K562 (cell line): Measurements from ENCODE around the gene OSBP2. TPM values are rescaled to one million over a fixed set of nuclear protein-coding genes. Genes with fewer than 3 reads are reported as not detected.
A peak's percentile ranks its signal among the peaks of the same experiment; 100 is the strongest.

Experiments used
- ATAC-seq: fragments of 200-7000 bp; cut with Tn5 transposase; 3 replicates; pipeline ENCODE4 v1.9.1; 2020; ENCODE audit warnings: moderate library complexity
- BruUV-seq: library from RNA; stranded (reverse); fragments of 400-500 nt; replicated peaks from 2 replicates; lab custom pipeline; 2021; lab: Mats Ljungman, UMichigan
- CTCF ChIA-PET: fragments of 300-600 bp; formaldehyde crosslinking; extraction: SDS; loops from one replicate; lab custom pipeline; 2021; ENCODE audit warnings: low intra/inter-chr PET ratio; lab: Yijun Ruan, JAX
- POLR2A ChIA-PET: fragments of 300-600, 350-650 bp; sonication (Branson Sonifier 250); formaldehyde crosslinking; extraction: SDS; loops from one replicate; lab custom pipeline; 2021; ENCODE audit warnings: antibody characterized with exemption, inconsistent platforms; lab: Yijun Ruan, JAX
- DNase-seq, 4 experiments: peaks; one replicate each; pipeline versions ENCODE4 v3.0.0 to v3.0.0-alpha.2; 2011 to 2018; ENCODE audit warnings: low spot score in 3 of 4, mixed read lengths in 3 of 4; ENCODE audit errors: extremely low read depth in 1 of 4
- FAIRE-seq: peaks from 2 replicates; lab custom pipeline; 2011; peaks lifted over from hg19 to GRCh38; lab: Jason Lieb, UNC
- H2AFZ ChIP-seq: 2 replicates; pipeline ENCODE4 v1.6.0; 2011; ENCODE audit warnings: low read depth, low read length, control low read depth, inconsistent platforms
- H3K27ac ChIP-seq: fragments of 200-600 bp; 3 replicates; pipeline ENCODE4 v1.8.0; 2011; ENCODE audit warnings: low read depth, mild to moderate bottlenecking, control low read depth, inconsistent platforms, low read length, moderate library complexity, mixed read lengths; ENCODE audit errors: extremely low read depth
- H3K27me3 ChIP-seq, 2 experiments: fragments of 300-600 bp in 1 of 2; 2 replicates in 1 of 2; 3 replicates in 1 of 2; pipeline versions ENCODE4 v1.6.0 to v1.8.0; 2011; ENCODE audit warnings: inconsistent platforms in 2 of 2, low read length in 2 of 2, mild to moderate bottlenecking in 1 of 2, mixed read lengths in 1 of 2, moderate library complexity in 1 of 2; ENCODE audit not compliant: control insufficient read depth in 2 of 2, insufficient read depth in 2 of 2
- H3K36me3 ChIP-seq: fragments of 300-600 bp; 3 replicates; pipeline ENCODE4 v1.8.0; 2011; ENCODE audit warnings: mild to moderate bottlenecking, low read length, inconsistent platforms; ENCODE audit not compliant: control insufficient read depth, insufficient read depth
- H3K4me1 ChIP-seq, 2 experiments: fragments of 200-600 bp in 1 of 2; replicated peaks in 1 of 2; 2 replicates in 1 of 2; 3 replicates in 1 of 2; pipeline versions ENCODE4 v1.5.1 to v1.8.0; 2011; ENCODE audit warnings: inconsistent platforms in 2 of 2, low read length in 2 of 2, mild to moderate bottlenecking in 1 of 2, mixed read lengths in 1 of 2, moderate library complexity in 1 of 2; ENCODE audit not compliant: control insufficient read depth in 2 of 2, insufficient read depth in 2 of 2
- H3K4me2 ChIP-seq: 2 replicates; pipeline ENCODE4 v1.6.1; 2011; ENCODE audit warnings: low read length, control low read depth, inconsistent platforms, mixed read lengths; ENCODE audit not compliant: insufficient read depth
- H3K4me3 ChIP-seq: fragments of 200-600 bp; sonication (generic), shearing (Covaris generic); 2 replicates; pipeline ENCODE4 v1.5.1; 2016; ENCODE audit warnings: control low read depth, inconsistent platforms
- H3K79me2 ChIP-seq: fragments of 200-600 bp; 3 replicates; pipeline ENCODE4 v1.8.0; 2011; ENCODE audit warnings: low read length, inconsistent platforms; ENCODE audit not compliant: control insufficient read depth, insufficient read depth
- H3K9ac ChIP-seq, 2 experiments: 2 replicates each; pipeline versions ENCODE4 v1.6.0 to v1.6.1; 2011; ENCODE audit warnings: low read depth in 2 of 2, low read length in 2 of 2, control low read depth in 1 of 2, inconsistent platforms in 1 of 2, mild to moderate bottlenecking in 1 of 2, mixed read lengths in 1 of 2; ENCODE audit not compliant: insufficient read depth in 1 of 2
- H3K9me1 ChIP-seq: one replicate; pipeline ENCODE4 v1.6.0; 2011; ENCODE audit warnings: inconsistent platforms, mild to moderate bottlenecking, low read length, moderate library complexity; ENCODE audit not compliant: control insufficient read depth, insufficient read depth
- H3K9me3 ChIP-seq: replicated peaks from 2 replicates; pipeline ENCODE4 v1.5.1; 2011; ENCODE audit warnings: low read depth, low read length, inconsistent platforms; ENCODE audit not compliant: control insufficient read depth, insufficient read depth
- H4K20me1 ChIP-seq: replicated peaks from 2 replicates; pipeline ENCODE4 v1.6.1; 2011; ENCODE audit warnings: low read length, inconsistent platforms, mixed read lengths; ENCODE audit not compliant: control insufficient read depth, insufficient read depth
- KDM1A ChIP-seq, 2 experiments: fragments of 450-650 bp; IDR thresholded peaks; 2 replicates each; pipeline ENCODE4 v1.6.1; 2016; ENCODE audit warnings: mild to moderate bottlenecking in 2 of 2
- KLF16 ChIP-seq: IDR thresholded peaks from 2 replicates; pipeline ENCODE4 v1.6.1; 2016; ENCODE audit warnings: antibody characterized with exemption
- NR3C1 ChIP-seq: sonication (generic); formaldehyde crosslinking; IDR thresholded peaks from 2 replicates; pipeline ENCODE4 v1.8.1; 2022; ENCODE audit warnings: missing genetic modification reagents
- WGBS: fragments of 100-300 bp; shearing (Covaris generic); methylation state at CpG from one replicate; pipeline ENCODE4 v1.1.6; 2016; ENCODE audit warnings: low coverage, mixed read lengths; ENCODE audit not compliant: insufficient coverage; ENCODE audit errors: missing lambda C conversion rate; 5-methylcytosine and 5-hydroxymethylcytosine counted together
- in situ Hi-C: fragments of 300-500 bp; cut with MboI; formaldehyde crosslinking; loops from 4 replicates; pipeline ENCODE4 v1.15.0; 2018; ENCODE audit warnings: inconsistent platforms, mixed read lengths
- intact Hi-C: fragments of 100-400 bp; cut with micrococcal nuclease; formaldehyde crosslinking; loops from 2 replicates; pipeline ENCODE4 v1.14.2; 2022
- polyA plus RNA-seq, 8 experiments: library from polyadenylated mRNA; depleted of rRNA in 4 of 8; stranded (reverse) in 5 of 8; unstranded in 3 of 8; fragments of >200 nt; fragmentation: Nextera tagmentation in 2 of 8; fragmentation: Illumina TruSeq in 1 of 8; extraction: Ambion mirVana in 2 of 8; extraction: Trizol in 1 of 8; gene quantifications; 2 replicates each; pipeline versions ENCODE4 v1.2.1 to v1.2.3, GENCODE V29; 2011 to 2014; ENCODE audit warnings: inconsistent platforms in 1 of 8, missing spikeins in 1 of 8
- total RNA-seq, 7 experiments: library from RNA; depleted of rRNA in 6 of 7; stranded (reverse); fragments of >200 nt in 6 of 7; fragmentation: Illumina TruSeq in 2 of 7; extraction: Trizol in 2 of 7; gene quantifications; 2 replicates each; pipeline versions ENCODE4 v1.2.1 to v1.2.3, GENCODE V29; 2011 to 2021; ENCODE audit warnings: low replicate concordance in 1 of 7
- TF ChIP-seq, protein P1 (sequence below): sonication (generic); formaldehyde crosslinking; IDR thresholded peaks from 2 replicates; pipeline ENCODE4 v1.8.0; 2022; ENCODE audit warnings: mild to moderate bottlenecking, missing genetic modification reagents
- TF ChIP-seq, protein P2 (sequence below): fragments of 450-650 bp; IDR thresholded peaks from 2 replicates; pipeline ENCODE4 v1.6.1; 2016; ENCODE audit warnings: low read depth

The OSBP2 gene
- total and polyA plus RNA-seq, 9 of the 15 experiments (the other 6 are each of a cell fraction or from before 2014, with no cell fraction given): 0.52 to 29.5 (median 21.6) TPM

DNA sequence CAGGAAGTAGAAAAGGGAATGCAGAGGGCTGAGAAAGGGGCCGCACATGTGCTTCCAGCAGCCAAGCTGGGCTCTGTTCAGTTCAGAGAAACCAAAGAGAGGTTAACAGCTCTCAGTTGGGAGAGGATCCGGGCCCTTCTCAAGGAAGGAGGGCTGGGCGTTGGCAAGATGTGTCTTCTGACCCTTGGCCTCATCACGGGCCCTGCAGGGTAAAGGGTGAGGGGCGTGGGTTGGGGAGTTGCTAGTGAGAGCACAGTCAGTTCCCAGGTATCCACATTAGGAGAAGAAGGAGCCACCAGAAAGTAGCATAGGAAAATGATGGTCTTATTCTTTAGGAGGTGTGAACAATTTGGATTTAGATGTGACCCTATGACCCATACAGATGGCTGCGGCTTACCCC, 73.0 kb downstream of the OSBP2 start:
- intact Hi-C loops: no loop called here
- no peak overlapping the region for H2AFZ ChIP-seq
- no peaks in the 10 kb centered on the region; the same call in 1 of the 2 replicates for H4K20me1 ChIP-seq
- POLR2A ChIA-PET: interaction anchor here (0.6 kb wide), 1 partner anchor 63 kb away, joined by 3 read pairs; no protein-coding TSS in a partner anchor
- ATAC-seq: no peak
- H3K9me1 ChIP-seq: no peaks in the 10 kb centered on the region
- in situ Hi-C loops: loop anchor here (5.0 to 10.0 kb wide), 2 partner anchors 155 to 317 kb away; partner anchors contain the start of gene SMTN
- H3K4me2 ChIP-seq: no peak overlapping the region
- no peaks in the 10 kb centered on the region for H3K79me2 ChIP-seq
- DNase-seq: no peak
- H3K9ac ChIP-seq: no peak overlapping the region
- CTCF ChIA-PET: no interaction called here
- H3K4me1 ChIP-seq: no peaks in the 10 kb centered on the region; a peak in 1 of 5 replicates
- TF ChIP-seq, protein P1, sequence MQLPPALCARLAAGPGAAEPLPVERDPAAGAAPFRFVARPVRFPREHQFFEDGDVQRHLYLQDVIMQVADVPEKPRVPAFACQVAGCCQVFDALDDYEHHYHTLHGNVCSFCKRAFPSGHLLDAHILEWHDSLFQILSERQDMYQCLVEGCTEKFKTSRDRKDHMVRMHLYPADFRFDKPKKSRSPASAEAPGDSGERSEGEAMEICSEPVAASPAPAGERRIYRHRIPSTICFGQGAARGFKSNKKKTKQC (CRISPR knock-in tag): no peak
- TF ChIP-seq NR3C1 (CRISPR knock-in tag) (no peak), KLF16 (no peak), KDM1A (IDR thresholded peaks at IDR 0.05) (peak in 1 of 2 experiments; percentile 14; a peak in 1 of 4 replicates)
- TF ChIP-seq, protein P2, sequence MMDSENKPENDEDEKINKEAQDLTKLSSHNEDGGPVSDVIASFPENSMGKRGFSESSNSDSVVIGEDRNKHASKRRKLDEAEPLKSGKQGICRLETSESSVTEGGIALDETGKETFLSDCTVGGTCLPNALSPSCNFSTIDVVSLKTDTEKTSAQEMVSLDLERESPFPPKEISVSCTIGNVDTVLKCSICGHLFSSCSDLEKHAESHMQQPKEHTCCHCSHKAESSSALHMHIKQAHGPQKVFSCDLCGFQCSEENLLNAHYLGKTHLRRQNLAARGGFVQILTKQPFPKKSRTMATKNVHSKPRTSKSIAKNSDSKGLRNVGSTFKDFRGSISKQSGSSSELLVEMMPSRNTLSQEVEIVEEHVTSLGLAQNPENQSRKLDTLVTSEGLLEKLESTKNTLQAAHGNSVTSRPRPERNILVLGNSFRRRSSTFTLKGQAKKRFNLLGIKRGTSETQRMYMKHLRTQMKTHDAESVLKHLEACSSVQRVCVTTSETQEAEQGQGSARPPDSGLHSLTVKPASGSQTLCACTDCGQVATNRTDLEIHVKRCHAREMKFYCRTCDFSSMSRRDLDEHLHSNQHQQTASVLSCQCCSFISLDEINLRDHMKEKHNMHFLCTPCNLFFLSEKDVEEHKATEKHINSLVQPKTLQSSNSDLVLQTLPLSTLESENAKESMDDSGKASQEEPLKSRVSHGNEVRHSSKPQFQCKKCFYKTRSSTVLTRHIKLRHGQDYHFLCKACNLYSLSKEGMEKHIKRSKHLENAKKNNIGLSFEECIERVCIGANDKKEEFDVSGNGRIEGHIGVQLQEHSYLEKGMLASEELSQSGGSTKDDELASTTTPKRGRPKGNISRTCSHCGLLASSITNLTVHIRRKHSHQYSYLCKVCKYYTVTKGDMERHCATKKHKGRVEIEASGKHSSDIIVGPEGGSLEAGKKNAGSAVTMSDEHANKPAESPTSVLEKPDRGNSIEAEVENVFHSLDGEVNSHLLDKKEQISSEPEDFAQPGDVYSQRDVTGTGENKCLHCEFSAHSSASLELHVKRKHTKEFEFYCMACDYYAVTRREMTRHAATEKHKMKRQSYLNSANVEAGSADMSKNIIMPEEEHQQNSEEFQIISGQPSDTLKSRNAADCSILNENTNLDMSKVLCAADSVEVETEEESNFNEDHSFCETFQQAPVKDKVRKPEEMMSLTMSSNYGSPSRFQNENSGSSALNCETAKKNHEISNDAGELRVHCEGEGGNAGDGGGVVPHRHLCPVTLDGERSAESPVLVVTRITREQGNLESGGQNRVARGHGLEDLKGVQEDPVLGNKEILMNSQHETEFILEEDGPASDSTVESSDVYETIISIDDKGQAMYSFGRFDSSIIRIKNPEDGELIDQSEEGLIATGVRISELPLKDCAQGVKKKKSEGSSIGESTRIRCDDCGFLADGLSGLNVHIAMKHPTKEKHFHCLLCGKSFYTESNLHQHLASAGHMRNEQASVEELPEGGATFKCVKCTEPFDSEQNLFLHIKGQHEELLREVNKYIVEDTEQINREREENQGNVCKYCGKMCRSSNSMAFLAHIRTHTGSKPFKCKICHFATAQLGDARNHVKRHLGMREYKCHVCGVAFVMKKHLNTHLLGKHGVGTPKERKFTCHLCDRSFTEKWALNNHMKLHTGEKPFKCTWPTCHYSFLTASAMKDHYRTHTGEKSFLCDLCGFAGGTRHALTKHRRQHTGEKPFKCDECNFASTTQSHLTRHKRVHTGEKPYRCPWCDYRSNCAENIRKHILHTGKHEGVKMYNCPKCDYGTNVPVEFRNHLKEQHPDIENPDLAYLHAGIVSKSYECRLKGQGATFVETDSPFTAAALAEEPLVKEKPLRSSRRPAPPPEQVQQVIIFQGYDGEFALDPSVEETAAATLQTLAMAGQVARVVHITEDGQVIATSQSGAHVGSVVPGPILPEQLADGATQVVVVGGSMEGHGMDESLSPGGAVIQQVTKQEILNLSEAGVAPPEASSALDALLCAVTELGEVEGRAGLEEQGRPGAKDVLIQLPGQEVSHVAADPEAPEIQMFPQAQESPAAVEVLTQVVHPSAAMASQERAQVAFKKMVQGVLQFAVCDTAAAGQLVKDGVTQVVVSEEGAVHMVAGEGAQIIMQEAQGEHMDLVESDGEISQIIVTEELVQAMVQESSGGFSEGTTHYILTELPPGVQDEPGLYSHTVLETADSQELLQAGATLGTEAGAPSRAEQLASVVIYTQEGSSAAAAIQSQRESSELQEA: no peak
- no peaks in the 10 kb centered on the region for H3K36me3 ChIP-seq
- FAIRE-seq: no peak
- BruUV-seq: no TSS peak
- no peaks in the 10 kb centered on the region for H3K9me3 ChIP-seq
- H3K27me3 ChIP-seq: peaks cover 0 to 22% of the 10 kb centered on the region in 2 experiments; a peak in 3 of 5 replicates
- H3K27ac ChIP-seq: no peak overlapping the region
- H3K4me3 ChIP-seq: no peak overlapping the region
- 0% methylated on average over 5 of the region's 6 CpGs for WGBS
